Epithelial cell of proximal tubule (primary cell): ENCODE measurements around the gene TBC1D22A. TPM values are rescaled to one million over a fixed set of nuclear protein-coding genes. Genes with fewer than 3 reads are reported as not detected.

Experiments used
- DNase-seq: peaks from one replicate; pipeline ENCODE4 v3.0.0-alpha.2; 2011; ENCODE audit warnings: low read depth
- H3K4me3 ChIP-seq: 2 replicates; pipeline ENCODE4 v1.5.1; 2011; ENCODE audit warnings: low read depth, mild to moderate bottlenecking, low read length
- CTCF ChIP-seq: conservative IDR thresholded peaks from 2 replicates; pipeline ENCODE4 v1.5.1; 2012; ENCODE audit warnings: low read depth, mild to moderate bottlenecking, low read length
- total RNA-seq: library from RNA; depleted of rRNA; stranded (reverse); fragments of >200 nt; gene quantifications from 2 replicates; pipeline ENCODE4 v1.2.3, GENCODE V29; 2015

The TBC1D22A gene
- total RNA-seq, 1 donor from 2014 or later = 22.7 TPM

GRCh38 chr22:47180796-47181195, 418.3 kb downstream of the TBC1D22A start:
- no peak for TF ChIP-seq CTCF
- no peak for DNase-seq

GRCh38 chr22:47187176-47187957, 424.9 kb downstream of the TBC1D22A start:
- H3K4me3 ChIP-seq = no peak overlapping the region
- no peak for TF ChIP-seq CTCF
- DNase-seq = no peak

More at GRCh38 chr22:47180796-47181195, 418.3 kb downstream of the TBC1D22A start:
- no peak overlapping the region for H3K4me3 ChIP-seq

- no peak for DNase-seq
- no peak for TF ChIP-seq CTCF
Measured at GRCh38 chr22:47188261-47189055, 426.0 kb downstream of the TBC1D22A start.

GRCh38 chr22:47189056-47189916, 426.8 kb downstream of the TBC1D22A start:
- TF ChIP-seq CTCF = no peak
- no peak overlapping the region for H3K4me3 ChIP-seq
- DNase-seq = no peak

More at GRCh38 chr22:47188261-47189055, 426.0 kb downstream of the TBC1D22A start:
- H3K4me3 ChIP-seq = no peak overlapping the region

GRCh38 chr22:47190276-47190956, 428.0 kb downstream of the TBC1D22A start:
- DNase-seq = no peak
- H3K4me3 ChIP-seq = no peak overlapping the region
- no peak for TF ChIP-seq CTCF

GRCh38 chr22:47190957-47191670, 428.7 kb downstream of the TBC1D22A start:
- H3K4me3 ChIP-seq = no peak overlapping the region
- no peak for TF ChIP-seq CTCF
- no peak for DNase-seq
